ENCODE measurements around the gene LITAF. TPM values are rescaled to one million over a fixed set of nuclear protein-coding genes. Genes with fewer than 3 reads are reported as not detected.
"Not testable (repeated sequence)": the region's sequence is repeated elsewhere in the genome, so short reads cannot be mapped to it uniquely, and the experiment has no call there.

Gene LITAF
- total RNA-seq, 1 experiment from 2014 or later: 111 TPM

DNA sequence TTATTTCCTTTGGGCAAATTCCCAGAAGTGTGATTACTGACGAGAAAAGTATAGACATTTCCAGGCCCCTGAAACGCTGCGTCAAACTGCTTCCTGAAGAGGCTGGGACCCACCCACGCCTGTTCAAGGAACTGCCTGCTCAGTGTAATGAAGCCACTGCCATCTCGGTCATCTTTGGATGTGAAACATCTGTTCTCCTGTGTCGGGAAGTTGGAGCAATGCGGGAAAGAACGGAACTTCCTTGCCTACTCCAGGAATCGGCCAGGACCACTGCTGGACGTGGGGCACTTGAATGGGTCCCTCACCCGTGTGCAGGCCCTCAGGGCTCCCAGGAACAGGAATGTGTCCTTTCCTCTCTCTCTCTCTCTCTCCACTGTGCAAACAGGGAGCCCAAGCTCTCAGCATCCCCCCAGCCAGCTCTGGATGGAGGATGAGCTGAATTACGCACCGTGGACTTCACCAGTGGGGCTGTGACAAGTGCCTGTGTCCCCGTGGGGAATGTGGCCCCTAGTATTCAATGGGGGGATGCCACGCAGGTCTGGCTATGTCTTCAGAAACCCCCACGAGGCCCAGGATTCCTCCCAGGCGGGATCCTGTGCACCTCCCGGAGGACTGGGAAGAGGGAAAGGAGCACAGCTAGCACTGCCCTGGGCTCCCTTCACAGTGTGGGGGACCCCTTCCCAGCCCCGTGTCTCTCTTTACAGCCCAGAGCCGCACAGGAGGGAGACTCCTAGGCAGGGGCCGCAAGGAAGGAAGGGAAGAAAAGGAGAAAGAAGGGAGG, 18.3 kb upstream of the LITAF start:
- in situ Hi-C loops (cut with HindIII; ENCODE audit: low pct_unique_long_range_greater_than_20kb, low sequenced_read_pairs): no loop called here
- DNase-seq (ENCODE audit: low read depth): no peak

DNA sequence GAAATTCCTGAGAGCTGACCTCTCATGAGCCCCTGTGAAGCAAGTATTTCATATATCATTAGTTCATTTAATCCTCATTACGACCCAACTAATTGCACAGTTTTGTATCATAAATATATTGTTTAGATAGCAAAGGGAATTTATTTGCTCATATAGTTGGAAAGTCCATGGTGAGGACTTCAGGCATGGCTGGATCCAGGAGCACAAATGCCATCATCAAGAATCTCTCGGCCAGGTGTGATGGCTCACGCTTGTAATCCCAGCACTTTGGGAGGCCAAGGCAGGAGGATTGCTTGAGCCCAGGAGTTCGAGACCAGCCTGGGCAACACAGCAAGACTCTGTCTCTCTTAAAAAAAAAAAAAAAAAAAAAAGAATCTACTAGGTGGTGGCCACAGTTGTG, 17.6 kb upstream of the LITAF start:
- DNase-seq (ENCODE audit: low read depth); in situ Hi-C loops (cut with HindIII; ENCODE audit: low pct_unique_long_range_greater_than_20kb, low sequenced_read_pairs): not testable (repeated sequence)

DNA sequence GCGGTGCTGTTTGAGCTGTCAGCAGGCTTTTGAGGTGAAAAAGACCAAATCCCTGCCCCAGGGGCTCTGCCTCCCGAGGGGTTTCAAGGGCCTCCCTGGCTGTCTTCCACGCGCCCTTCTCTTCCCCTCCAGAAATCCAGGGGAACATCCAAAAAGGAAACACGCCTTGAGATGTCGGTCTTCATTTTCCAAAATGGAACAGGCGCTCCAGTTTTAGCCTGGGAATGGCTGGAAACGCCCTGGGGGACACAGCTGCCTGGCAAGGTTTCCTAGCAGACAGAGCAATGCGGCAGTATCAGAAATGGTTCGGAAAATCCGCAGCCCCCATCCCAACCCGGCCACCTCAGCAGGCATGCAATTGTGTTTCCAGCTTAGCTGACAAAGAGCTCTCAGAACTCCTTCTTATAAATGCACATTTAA, 16.6 kb upstream of the LITAF start:
- in situ Hi-C loops (cut with HindIII; ENCODE audit: low pct_unique_long_range_greater_than_20kb, low sequenced_read_pairs): no loop called here
- DNase-seq (ENCODE audit: low read depth): no peak

DNA sequence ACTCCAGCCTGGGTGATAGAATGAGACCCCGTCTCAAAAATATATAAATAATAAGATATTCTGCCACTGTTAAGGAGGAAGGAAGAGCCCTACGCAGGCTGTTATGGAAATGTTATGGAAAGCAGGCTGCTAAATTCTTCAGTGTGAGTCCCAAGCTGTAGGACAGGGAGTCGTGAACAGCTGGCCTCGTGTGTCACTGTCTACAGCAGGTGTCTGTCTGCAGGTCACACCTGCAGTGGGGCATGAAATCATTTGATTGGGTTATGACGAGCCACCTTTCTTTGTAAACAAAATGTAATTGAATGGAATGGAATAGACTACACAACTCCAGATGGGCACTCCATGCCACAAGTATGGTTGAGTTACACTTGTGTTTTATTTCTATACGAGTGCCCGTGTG, 15.6 kb upstream of the LITAF start:
- in situ Hi-C loops (cut with HindIII; ENCODE audit: low pct_unique_long_range_greater_than_20kb, low sequenced_read_pairs): no loop called here
- DNase-seq (ENCODE audit: low read depth): no peak

DNA sequence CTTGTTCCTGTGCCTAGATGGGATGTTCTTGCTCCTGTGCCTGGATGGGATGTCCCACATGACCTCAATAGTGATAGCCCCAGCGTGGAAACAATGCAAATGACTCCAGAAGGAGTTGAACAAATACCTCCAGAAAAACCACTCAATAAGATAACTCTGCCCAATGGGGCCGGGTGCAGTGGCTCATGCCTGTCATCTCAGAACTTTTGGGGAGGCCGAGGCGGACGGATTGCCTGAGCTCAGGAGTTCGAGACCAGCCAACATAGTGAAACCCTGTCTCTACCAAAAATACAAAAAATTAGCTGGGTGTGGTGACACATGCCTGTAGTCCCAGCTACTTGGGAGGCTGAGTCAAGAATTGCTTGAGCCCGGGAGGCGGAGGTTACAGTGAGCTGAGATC, 15.2 kb upstream of the LITAF start:
- DNase-seq (ENCODE audit: low read depth): no peak
- in situ Hi-C loops (cut with HindIII; ENCODE audit: low pct_unique_long_range_greater_than_20kb, low sequenced_read_pairs): no loop called here

DNA sequence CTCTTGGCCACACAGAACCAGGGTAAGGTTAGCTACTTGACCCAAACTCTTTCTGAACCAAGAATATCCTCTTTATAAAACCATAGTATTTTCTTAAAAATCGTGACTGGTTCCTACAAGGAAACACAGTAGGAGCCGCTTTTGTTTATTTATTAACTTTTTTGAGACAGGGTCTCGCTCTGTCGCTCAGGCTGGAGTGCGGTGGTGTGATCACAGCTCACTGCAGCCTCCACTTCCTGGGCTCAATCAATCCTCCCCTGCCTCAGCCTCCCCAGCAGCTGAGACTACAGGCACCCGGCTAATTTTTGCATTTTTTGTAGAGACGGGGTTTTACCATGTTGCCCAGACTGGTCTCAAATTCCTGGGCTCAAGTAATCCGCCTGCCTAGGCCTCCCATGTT, 14.7 kb upstream of the LITAF start:
- DNase-seq (ENCODE audit: low read depth): peak; percentile 52
- in situ Hi-C loops (cut with HindIII; ENCODE audit: low pct_unique_long_range_greater_than_20kb, low sequenced_read_pairs): no loop called here

DNA sequence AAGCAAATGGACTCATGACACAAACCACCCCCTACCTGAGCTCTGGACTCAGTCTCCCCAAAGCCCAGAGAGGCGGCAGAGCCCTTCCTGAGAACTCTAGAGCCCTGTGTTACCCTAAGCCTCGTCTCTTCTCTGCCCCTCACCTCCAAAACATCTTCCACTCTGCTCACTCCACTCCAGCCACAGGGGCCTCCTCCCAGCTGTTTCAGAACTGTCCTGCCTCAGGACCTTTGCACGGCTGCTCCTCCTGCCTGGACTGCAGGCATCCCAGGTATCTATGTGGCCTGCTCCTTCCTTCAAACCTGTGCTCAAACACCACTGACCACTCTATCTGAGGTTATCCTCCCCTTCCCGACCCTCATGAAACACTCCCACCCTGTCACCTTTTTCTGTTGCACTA, 12.9 kb upstream of the LITAF start:
- in situ Hi-C loops (cut with HindIII; ENCODE audit: low pct_unique_long_range_greater_than_20kb, low sequenced_read_pairs): no loop called here
- DNase-seq (ENCODE audit: low read depth): no peak

DNA sequence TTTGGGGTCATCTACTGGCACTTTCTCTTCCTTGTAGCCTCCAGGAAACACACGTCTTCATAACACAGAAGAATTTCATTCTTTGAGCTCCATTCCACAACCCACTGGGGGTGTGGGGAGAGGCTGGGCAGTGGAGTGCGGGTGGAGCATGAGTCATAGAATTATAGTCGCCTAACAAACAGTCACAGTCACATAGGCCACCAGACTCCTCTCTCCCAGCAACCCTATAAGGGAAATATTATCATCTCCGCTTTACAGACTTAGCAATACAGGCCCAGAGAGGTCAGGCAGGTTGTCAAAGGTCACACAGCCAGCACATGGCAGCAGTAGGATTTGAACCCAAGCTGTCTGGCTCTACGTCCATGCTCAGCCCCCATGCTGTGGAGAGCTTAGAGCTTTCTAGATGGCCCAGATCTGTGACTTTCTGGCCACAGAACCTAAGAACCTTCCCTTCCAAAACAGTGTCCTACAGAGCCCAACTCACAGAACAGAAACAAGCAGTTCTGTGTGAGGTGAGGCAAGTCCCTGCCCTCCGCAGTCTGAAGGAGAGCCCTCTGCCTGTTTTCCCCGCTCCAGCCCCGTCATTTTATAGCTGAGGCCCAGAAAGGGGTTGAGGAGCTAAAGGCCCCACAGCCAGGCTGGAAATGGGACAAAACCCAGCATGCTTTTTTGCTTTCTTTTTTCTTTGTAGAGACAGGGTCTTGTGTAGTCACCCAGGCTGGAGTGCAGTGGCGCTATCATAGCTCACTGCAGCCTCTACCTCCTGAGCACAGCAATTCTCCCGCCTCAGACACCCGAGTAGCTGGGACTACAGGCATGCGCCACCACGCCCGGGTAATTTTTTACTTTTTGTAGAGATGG, 10.7 kb upstream of the LITAF start:
- in situ Hi-C loops (cut with HindIII; ENCODE audit: low pct_unique_long_range_greater_than_20kb, low sequenced_read_pairs): no loop called here
- peak; percentile 74 for DNase-seq (ENCODE audit: low read depth)

DNA sequence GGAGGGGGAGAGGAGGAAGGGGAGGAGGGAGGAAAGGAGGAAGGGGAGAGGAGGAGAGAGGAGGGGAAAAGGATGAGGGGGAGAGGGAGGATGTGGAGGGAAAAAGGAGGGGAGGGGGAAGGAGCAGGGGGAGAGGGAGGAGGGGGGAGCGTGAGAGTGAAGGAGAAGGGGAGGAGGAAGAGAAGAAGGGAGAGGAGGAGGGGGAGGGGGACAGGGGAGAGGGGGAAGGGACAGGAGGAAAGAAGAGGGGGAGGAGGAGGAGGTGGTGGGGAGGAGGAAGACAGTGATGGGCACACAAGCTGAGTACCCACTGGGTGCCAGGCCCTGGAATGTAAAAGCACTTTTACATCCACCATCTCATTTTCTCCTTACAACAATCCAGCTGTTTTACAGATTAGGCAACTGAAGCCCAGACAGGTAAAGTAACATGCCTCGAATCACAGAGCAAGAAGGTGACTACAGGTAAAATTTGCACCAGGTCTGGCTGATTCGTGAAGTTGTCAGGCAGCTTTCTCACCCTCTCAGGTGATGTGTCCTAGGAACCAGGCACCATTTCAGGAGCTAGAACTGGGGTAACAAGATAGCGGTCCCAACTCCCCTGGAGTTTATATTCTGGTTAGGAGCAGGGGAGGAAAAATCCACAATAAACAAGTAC, 10.0 kb upstream of the LITAF start:
- in situ Hi-C loops (cut with HindIII; ENCODE audit: low pct_unique_long_range_greater_than_20kb, low sequenced_read_pairs): no loop called here
- DNase-seq (ENCODE audit: low read depth): no peak

DNA sequence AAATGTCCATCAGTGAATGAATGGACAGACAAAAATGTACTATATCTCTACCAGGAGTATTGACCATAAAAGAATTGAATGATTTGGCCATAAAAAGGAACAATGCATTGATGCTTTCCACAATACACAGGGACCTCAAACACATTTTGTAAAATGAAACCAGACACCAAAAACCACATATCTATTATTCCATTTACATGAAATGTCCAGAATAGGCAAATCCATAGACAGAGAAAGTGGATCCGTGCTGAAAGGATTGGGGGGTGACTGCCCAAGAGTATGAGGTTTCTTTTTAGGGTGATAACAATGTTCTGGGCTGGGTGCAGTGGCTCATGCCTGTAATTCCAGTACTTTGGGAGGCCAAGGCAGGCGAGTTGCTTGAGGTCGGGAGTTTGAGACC, 6.9 kb upstream of the LITAF start:
- no peak for DNase-seq (ENCODE audit: low read depth)
- in situ Hi-C loops (cut with HindIII; ENCODE audit: low pct_unique_long_range_greater_than_20kb, low sequenced_read_pairs): no loop called here

DNA sequence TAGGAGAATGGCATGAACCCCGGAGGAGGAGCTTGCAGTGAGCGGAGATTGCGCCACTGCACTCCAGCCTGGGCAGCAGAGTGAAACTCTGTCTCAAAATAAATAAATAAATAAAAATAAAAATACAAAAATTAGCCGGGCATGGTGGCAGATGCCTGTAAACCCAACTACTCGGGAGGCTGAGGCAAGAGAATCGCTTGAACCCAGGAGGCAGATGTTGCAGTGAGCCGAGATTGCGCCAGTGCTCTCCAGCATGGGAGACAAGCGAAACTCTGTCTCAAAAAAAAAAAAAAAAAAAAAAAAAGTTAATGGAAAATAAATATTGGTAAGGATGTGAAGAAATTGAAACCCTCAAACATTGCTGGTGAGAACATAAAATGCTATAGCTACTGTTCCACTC, 6.4 kb upstream of the LITAF start:
- DNase-seq (ENCODE audit: low read depth); in situ Hi-C loops (cut with HindIII; ENCODE audit: low pct_unique_long_range_greater_than_20kb, low sequenced_read_pairs): not testable (repeated sequence)

DNA sequence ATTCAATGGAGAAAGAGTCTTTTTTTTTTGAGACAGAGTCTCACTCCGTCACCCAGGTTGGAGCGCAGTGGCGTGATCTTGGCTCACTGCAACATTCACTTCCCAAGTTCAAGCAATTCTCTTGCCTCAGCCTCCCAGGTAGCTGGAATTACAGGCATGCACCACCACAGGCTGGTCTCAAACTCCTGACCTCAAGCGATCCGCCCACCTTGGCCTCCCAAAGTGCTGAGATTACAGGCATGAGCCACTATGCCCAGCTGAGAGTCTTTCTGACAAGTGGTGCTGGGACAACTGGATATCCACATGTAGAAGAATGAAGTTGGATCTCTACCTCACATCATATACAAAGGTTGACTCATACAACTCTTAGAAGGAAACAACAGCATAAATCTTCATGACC, 4.9 kb upstream of the LITAF start:
- in situ Hi-C loops (cut with HindIII; ENCODE audit: low pct_unique_long_range_greater_than_20kb, low sequenced_read_pairs); DNase-seq (ENCODE audit: low read depth): not testable (repeated sequence)

DNA sequence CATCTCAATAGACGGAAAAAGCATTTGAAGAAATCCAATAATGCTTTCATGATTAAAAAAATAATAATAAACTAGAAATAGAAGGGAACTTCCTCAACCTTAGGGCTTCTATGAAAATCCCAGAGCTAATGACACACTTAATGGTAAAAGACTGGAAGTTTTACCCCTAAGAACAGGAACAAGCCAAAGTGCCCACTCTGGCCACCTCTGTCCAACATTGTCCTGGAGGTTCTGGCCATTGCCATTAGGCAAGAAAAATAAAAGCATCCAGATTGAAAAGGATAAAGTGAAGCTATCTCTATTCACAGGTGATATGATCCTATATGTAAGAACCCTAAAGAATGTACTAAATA, 2.5 kb upstream of the LITAF start:
- in situ Hi-C loops (cut with HindIII; ENCODE audit: low pct_unique_long_range_greater_than_20kb, low sequenced_read_pairs): no loop called here
- DNase-seq (ENCODE audit: low read depth): no peak

DNA sequence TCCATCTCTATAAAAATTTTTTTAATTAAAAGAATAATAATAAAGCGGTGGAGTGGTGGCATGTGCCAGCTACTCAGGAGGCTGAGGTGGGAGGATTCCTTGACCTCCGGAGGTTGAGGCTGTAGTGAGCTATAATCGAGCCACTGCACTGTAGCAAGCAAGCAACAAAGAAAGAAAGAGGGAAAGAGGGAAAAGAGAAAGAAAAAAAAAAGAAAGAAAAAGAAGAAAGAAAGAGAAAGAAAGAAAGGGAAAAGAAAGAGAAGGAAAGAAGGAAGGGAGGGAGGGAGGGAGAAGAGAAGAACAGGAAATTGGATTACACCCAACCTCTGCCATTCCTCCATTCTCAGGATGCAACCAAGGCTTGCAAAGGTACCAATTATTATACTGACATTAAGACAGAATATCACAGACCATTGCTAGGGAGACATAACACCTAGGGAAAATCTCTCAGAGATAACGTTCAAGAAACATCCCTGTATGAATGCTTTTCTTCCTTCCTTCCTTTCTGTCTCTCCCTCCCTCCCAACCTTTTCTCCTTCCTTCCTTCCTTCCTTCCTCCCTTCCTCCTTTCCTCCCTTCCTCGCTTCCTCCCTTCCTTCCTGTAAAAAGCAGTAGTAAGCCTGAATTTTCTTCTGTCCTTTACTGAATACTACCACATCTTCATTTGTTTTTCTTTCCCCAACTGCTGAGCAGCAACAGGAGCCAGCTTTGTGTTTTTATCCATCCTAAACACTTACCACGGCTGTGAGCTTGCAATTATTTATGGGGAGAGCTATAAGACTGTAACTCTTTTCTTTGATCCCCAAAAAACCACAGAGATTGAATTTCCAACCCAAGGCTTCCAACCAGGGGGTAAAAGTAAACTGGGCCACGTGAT, 1.8 kb upstream of the LITAF start:
- no peak for DNase-seq (ENCODE audit: low read depth)
- in situ Hi-C loops (cut with HindIII; ENCODE audit: low pct_unique_long_range_greater_than_20kb, low sequenced_read_pairs): no loop called here

DNA sequence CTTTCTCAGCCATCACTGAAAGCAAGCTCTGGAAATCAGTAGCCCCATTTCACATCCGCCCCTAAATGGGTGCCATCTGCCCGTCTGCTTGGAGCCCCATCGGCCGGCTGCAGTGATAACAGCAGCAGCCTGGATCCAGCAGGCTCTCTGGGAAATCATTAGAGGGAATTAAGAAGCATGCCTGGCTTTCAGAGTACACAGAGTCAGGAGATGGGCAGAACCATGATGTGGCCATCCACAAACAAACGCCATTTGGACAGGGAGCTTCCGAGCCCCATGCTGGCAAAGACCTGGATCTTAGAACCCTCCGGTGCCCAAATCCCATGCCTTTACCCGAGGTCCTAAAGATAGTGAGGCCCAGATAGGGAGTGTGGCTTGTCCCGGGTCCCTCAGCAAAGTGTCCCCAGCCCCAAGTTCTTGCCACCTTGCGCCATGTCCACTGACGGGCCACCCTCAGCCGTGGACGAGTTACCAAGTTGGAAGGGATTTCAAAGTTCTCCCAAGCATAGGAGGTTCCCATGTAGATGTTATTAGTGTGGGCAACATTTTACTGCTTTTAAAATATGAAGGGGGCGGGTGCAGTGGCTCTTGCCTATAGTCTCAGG, 1.0 kb upstream of the LITAF start:
- DNase-seq (ENCODE audit: low read depth): no peak
- in situ Hi-C loops (cut with HindIII; ENCODE audit: low pct_unique_long_range_greater_than_20kb, low sequenced_read_pairs): no loop called here

DNA sequence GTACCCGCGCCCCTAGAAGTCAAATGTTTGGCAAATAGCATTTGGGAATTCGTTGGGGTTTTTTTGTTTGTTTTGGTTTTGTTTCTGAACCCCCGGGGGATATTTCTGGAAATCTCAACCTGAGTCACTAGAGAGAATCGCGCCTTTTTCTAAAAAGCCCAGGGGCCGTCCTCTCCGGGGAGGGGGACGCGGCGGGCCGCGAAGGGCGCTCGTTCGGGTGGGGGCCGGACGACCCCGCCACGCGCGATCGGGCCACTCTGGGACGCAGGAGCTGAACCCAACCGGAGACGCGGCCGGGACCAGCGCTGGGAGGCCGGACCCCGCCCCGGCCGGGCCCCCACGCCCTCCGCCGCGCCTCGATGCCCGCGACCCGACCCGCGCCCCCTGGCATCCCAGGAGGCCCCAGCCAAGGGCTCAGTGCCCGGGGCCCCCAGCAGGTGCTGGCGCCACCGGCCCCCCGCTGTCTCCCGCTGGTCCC, 302 bp downstream of the LITAF start:
- in situ Hi-C loops (cut with HindIII; ENCODE audit: low pct_unique_long_range_greater_than_20kb, low sequenced_read_pairs): no loop called here
- no peak for DNase-seq (ENCODE audit: low read depth)

DNA sequence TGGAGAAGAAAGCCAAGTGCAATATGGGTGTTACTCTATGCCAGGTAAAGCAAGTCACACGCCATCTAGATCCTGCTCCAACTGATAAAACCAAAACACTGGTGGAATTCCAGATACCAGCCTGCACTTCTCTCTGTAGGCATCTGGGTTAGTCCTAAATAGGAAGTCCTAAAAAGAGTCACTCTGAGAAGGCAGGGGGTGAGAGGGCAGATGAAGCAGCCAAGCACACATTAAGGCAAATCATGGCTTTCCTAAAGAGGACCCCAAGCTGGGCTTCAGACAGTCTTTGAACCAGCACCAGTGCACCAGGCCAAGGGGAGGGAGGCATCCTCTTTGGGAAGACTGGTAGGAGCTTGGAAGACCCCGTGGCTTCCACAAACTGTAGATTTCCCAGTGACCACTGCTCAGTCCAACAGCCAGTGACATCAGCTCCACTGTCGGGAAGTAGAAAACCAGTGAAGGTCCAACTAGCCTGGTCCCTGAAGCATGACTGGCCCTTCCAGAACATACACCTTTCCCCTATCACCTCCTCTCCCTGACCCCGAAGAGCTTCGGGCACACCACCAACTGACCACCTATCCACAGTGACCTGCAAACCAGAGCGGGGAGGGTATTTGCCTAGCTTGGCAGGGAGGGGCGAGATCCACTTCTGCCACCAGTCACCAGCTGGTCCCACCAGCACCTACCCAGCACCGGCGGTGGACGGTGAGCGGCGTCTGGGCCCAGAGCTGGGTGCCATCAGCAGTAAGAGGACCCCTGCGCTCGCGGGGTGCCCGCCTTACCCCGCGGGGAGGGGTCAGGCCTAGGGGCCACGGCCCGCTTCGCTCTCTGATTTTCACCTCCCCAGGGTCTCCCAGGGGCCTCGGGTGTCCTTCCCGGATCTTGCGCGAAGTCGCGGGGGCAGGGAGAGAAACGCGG, 1.0 kb downstream of the LITAF start:
- peak; percentile 55 for DNase-seq (ENCODE audit: low read depth)
- in situ Hi-C loops (cut with HindIII; ENCODE audit: low pct_unique_long_range_greater_than_20kb, low sequenced_read_pairs): no loop called here

Data from Caki2 (cell line).